Measurements from ENCODE around the gene SRGAP3. TPM values are rescaled to one million over a fixed set of nuclear protein-coding genes. Genes with fewer than 3 reads are reported as not detected.

Gene SRGAP3
- total RNA-seq, 1 experiment from 2014 or later, result 0.69 TPM

DNA sequence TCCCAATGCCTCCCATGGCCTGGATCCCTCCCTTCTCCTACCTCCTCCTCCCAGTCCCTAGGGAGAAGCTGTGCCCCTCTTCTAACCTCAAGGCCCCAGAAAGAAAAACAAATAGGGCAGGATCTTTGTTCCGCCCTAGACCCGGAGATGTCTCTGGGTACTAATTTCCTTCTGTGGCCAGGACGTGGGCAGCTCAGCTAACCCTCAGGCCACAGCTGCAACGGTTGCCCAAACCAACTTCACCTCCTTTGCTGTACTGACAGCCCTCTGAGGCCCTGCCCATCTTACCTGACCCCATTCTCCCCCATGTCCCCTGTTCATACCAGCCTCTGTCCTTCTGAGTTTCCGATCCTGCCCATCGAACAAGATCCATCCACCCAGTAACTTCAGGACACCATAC lies 70.7 kb downstream of the SRGAP3 start:
- no peak for TF ChIP-seq EZH2 (IDR thresholded peaks at IDR 0.05; ENCODE audit: borderline replicate concordance, low read depth, low read length, poor library complexity, severe bottlenecking)
- TF ChIP-seq, protein P1, sequence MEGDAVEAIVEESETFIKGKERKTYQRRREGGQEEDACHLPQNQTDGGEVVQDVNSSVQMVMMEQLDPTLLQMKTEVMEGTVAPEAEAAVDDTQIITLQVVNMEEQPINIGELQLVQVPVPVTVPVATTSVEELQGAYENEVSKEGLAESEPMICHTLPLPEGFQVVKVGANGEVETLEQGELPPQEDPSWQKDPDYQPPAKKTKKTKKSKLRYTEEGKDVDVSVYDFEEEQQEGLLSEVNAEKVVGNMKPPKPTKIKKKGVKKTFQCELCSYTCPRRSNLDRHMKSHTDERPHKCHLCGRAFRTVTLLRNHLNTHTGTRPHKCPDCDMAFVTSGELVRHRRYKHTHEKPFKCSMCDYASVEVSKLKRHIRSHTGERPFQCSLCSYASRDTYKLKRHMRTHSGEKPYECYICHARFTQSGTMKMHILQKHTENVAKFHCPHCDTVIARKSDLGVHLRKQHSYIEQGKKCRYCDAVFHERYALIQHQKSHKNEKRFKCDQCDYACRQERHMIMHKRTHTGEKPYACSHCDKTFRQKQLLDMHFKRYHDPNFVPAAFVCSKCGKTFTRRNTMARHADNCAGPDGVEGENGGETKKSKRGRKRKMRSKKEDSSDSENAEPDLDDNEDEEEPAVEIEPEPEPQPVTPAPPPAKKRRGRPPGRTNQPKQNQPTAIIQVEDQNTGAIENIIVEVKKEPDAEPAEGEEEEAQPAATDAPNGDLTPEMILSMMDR (conservative IDR thresholded peaks at IDR 0.05; ENCODE audit: low read depth, low read length), result no peak
- no TSS peak for BruUV-seq (replicated peaks)
- POLR2A ChIA-PET (ENCODE audit: low non-redundant PET), result no interaction called here
- no peaks in the 10 kb centered on the region for H3K4me1 ChIP-seq (ENCODE audit: insufficient read depth, low read length, poor library complexity, severe bottlenecking)
- H3K36me3 ChIP-seq (ENCODE audit: insufficient read depth, low read length, poor library complexity, severe bottlenecking), result no peaks in the 10 kb centered on the region
- intact Hi-C loops (cut with micrococcal nuclease; ENCODE audit: unreplicated experiment), result no loop called here
- H3K4me3 ChIP-seq (ENCODE audit: low read depth, low read length, poor library complexity, severe bottlenecking), result no peak overlapping the region
- no peak for DNase-seq (ENCODE audit: low spot score)
- CTCF ChIA-PET, result no interaction called here
- H3K9me3 ChIP-seq (ENCODE audit: low read depth, low read length, poor library complexity, severe bottlenecking), result no peaks in the 10 kb centered on the region
- no peak overlapping the region for H3K27ac ChIP-seq (ENCODE audit: low read depth, low read length, poor library complexity, severe bottlenecking)
- H3K27me3 ChIP-seq (replicated peaks; ENCODE audit: insufficient read depth, low read depth, low read length, poor library complexity), result peaks cover 2% of the 10 kb centered on the region

DNA sequence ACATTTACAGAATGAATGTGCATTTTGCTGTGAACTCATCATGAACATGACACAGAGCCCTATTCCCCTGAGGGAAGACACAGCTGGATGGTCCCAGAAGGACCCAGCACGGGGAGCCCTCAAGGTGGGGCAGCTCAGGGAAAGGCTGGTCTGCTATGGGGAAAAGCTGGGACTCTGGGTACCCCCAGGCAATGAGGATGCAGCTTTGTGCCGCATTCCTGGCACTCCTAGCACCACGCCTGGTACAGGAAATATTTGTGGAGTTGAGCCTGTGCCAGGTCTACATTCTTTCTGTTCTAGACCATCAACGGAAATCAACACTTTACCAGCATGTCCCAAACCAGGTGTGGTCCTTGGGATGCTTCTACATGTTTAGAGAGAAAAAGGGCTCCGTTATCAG lies 74.0 kb downstream of the SRGAP3 start:
- CTCF ChIA-PET, result no interaction called here
- no peak for DNase-seq (ENCODE audit: low spot score)
- Histone ChIP-seq H3K27ac (ENCODE audit: low read depth, low read length, poor library complexity, severe bottlenecking) (no peak overlapping the region), H3K4me1 (ENCODE audit: insufficient read depth, low read length, poor library complexity, severe bottlenecking) (no peaks in the 10 kb centered on the region), H3K4me3 (ENCODE audit: low read depth, low read length, poor library complexity, severe bottlenecking) (no peak overlapping the region), H3K27me3 (replicated peaks; ENCODE audit: insufficient read depth, low read depth, low read length, poor library complexity) (no peaks in the 10 kb centered on the region), H3K36me3 (ENCODE audit: insufficient read depth, low read length, poor library complexity, severe bottlenecking) (no peaks in the 10 kb centered on the region), H3K9me3 (ENCODE audit: low read depth, low read length, poor library complexity, severe bottlenecking) (no peaks in the 10 kb centered on the region)
- POLR2A ChIA-PET (ENCODE audit: low non-redundant PET), result no interaction called here
- TF ChIP-seq EZH2 (IDR thresholded peaks at IDR 0.05; ENCODE audit: borderline replicate concordance, low read depth, low read length, poor library complexity, severe bottlenecking), result no peak
- TF ChIP-seq, protein P1 (conservative IDR thresholded peaks at IDR 0.05; ENCODE audit: low read depth, low read length), result no peak
- BruUV-seq (replicated peaks), result no TSS peak
- intact Hi-C loops (cut with micrococcal nuclease; ENCODE audit: unreplicated experiment), result no loop called here

GRCh38 chr3:9173445-9173844 lies 76.0 kb downstream of the SRGAP3 start:
- BruUV-seq (replicated peaks), result no TSS peak
- Histone ChIP-seq H3K9me3 (ENCODE audit: low read depth, low read length, poor library complexity, severe bottlenecking) (no peaks in the 10 kb centered on the region), H3K27me3 (replicated peaks; ENCODE audit: insufficient read depth, low read depth, low read length, poor library complexity) (no peaks in the 10 kb centered on the region), H3K36me3 (ENCODE audit: insufficient read depth, low read length, poor library complexity, severe bottlenecking) (no peaks in the 10 kb centered on the region), H3K27ac (ENCODE audit: low read depth, low read length, poor library complexity, severe bottlenecking) (no peak overlapping the region), H3K4me3 (ENCODE audit: low read depth, low read length, poor library complexity, severe bottlenecking) (no peak overlapping the region), H3K4me1 (ENCODE audit: insufficient read depth, low read length, poor library complexity, severe bottlenecking) (no peaks in the 10 kb centered on the region)
- DNase-seq (ENCODE audit: low spot score), result no peak
- CTCF ChIA-PET, result no interaction called here
- POLR2A ChIA-PET (ENCODE audit: low non-redundant PET), result no interaction called here
- intact Hi-C loops (cut with micrococcal nuclease; ENCODE audit: unreplicated experiment), result no loop called here
- TF ChIP-seq, protein P1 (conservative IDR thresholded peaks at IDR 0.05; ENCODE audit: low read depth, low read length), result no peak
- no peak for TF ChIP-seq EZH2 (IDR thresholded peaks at IDR 0.05; ENCODE audit: borderline replicate concordance, low read depth, low read length, poor library complexity, severe bottlenecking)

Data from A673 (cell line).